HG03460 (cell line): ENCODE measurements around the gene C22orf23.
"Not testable (repeated sequence)": the region's sequence is repeated elsewhere in the genome, so short reads cannot be mapped to it uniquely, and the experiment has no call there.

ENCODE experiments used
- ATAC-seq: cut with Tn5 transposase; IDR thresholded peaks from one replicate; pipeline ENCODE4 v1.9.1; 2021; ENCODE audit not compliant: unreplicated experiment

The C22orf23 gene

DNA sequence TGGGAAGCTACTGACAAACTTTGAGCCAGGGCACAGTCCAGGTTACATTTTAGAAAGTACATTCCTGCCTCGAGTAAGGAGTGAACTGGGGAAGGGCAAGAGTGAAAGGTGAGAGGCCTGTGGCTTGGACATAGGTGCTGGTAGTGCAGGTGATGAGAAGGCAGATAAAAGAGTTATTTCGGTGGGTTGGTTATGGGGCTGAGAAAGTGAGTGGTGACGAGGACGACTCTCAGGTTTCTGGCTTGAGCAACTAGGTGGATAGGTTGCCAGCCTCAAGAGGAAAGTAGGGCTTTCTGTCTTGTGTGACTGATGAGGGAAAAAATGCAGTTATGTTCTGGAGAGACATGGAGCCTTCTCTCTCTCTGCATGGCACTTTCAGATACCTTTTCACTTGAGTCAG lies 3.8 kb upstream of the C22orf23 start:
- ATAC-seq = no peak

DNA sequence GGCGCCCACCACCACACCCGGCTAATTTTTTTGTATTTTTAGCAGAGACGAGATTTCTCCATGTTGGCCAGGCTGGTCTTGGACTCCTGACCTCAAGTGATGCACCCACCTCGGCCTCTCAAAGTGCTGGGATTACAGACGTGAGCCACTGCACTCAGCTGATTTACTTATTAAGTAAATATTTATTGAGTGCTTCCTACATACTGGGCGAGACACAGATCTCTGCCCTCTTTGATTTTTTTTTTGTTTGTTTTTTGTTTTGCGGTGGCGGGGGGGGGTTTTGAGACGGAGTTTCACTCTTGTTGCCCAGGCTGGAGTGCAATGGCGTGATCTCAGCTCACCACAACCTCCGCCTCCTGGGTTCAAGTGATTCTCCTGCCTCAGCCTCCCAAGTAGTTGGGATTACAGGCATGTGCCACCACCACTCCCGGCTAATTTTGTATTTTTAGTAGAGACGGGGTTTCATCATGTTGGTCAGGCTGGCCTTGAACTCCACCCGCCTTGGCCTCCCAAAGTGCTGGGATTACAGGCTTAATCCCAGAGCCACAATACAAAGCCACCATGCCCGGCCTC lies 2.5 kb upstream of the C22orf23 start:
- ATAC-seq = not testable (repeated sequence)

DNA sequence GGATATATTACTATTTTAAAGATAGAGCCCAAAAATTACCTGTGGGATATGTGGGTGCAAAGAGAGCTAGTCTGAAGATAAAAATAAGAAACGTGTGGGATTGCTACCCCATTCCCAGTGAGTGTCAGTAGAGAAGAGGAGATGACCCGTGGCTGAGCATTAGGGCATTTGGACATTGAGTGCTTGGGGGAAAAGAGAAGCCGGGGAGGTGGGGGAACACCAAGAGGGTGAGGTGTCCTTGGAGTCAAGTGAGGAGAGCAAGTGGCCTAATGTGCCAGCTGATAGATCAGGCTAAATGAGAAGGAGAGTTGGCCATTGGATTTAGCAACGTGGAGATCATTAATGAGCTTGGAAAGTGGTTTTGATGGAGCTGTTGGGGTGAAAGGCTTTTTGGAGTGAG lies 1.3 kb upstream of the C22orf23 start:
- ATAC-seq = no peak

DNA sequence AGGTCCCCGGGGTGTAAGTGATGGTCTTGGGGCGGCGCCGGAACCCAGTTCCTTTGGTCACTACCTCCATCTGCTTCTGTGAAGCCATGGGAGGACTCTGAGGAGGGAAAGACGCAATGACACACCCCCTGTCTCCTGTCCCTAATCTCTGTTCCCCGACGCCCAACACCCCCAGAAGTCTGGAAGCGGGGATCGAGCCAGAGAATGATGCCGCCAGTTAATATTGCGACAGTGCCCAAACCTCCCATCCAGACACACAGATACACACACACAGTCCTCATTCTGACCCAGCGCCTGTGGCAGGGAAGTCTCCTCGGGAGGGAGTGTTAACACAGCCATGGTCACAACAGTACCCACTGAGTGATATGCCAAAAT lies 352 bp downstream of the C22orf23 start:
- ATAC-seq = peak; percentile 43

DNA sequence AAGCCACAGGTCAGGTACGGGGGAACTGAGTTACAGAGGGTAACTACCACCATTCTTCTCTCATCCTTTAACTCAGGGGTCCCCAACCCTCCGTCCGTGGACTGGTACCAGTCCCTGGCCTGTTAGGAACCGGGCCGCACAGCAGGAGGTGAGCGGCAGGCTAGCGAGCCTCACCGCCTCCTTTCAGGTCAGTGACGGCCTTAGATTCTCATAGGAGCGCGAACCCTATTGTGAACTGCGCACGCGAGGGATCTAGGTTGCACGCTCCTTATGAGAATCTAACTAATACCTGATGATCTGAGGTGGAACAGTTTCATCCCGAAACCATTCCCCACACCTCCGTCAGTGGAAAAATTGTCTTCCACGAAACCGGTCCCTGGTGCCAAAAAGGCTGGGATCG lies 772 bp downstream of the C22orf23 start:
- ATAC-seq = not testable (repeated sequence)

DNA sequence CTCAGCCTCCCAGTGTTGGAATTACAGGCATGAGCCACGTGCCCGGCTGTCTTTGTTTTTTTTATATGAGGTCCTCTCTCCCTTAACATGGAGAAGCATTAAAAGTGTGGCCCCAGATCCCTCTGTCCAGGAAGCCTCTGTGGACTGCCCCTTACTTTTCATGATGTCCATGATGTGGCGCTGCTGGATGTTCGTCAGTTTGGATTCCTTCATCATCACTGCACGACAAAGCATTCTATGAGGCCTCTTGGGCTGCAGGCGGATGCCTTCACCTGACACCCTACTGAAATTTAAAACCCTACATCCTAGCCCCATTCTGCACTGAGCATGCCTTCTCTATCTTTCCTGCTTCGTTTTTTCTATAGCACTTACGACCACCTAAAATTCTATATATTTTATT lies 2.1 kb downstream of the C22orf23 start:
- no peak for ATAC-seq

DNA sequence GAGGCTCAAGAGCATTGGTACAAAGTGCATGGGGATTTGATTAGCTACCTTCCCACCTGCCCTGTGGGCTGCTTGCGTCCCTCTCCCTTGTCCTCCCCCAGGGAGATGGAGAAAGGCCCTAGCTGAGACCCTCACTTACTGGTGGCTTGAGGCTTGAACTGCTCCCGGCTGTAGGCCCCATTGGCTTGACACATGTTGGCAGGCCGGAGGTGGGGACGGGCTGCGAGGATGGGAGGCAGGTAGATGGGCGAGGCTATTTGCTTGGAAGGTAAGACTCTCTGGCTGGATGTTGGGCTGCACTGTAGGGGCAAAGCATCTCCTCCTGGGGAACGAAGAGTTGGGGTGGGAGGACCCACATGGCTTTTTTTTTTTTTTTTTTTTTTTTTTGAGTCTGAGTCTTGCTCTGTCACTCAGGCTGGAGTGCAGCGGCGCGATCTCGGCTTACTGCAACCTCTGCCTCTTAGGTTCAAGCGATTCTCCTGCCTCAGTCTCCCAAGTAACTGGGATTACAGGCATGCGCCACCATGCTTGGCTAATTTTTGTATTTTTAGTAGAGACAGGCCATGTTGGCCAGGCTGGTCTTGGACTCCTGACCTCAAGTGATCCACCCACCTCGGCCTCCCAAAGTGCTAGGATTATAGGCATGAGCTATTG lies 6.1 kb downstream of the C22orf23 start:
- not testable (repeated sequence) for ATAC-seq

DNA sequence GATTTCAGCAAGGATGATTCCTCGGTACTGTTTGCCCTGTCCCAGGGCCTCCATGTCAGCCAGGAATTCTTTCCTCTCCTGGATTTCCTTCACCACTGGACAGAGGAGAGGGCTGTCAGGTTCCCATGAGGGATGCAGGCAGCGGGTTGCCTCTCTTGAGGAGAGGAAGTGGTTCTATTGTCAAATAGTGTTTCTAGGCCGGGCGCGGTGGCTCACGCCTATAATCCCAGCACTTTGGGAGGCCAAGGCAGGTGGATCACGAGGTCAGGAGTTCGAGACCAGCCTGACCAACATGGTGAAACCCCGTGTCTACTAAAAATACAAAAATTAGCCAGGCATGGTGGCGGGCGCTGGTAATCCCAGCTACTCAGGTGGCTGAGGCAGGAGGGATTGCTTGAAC lies 9.0 kb downstream of the C22orf23 start:
- ATAC-seq = not testable (repeated sequence)

DNA sequence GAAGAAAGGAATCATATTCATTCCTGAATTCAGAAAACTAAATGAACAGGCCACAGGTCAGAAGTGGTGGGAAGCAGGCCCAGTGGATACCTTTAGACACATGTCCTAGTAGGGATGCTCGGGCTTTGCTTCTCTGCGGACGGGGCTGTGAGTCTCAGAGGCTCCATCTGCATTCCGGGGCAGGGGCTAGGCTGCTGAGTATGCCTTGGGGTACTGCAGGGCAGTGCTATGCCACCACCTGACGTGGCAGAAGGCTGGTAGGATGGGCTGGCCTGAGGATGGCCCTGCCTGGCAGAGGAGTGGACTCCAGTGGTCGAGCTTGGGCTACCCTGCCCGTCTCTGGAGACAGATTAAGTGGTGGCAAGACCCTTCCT lies 9.6 kb downstream of the C22orf23 start:
- ATAC-seq = no peak

DNA sequence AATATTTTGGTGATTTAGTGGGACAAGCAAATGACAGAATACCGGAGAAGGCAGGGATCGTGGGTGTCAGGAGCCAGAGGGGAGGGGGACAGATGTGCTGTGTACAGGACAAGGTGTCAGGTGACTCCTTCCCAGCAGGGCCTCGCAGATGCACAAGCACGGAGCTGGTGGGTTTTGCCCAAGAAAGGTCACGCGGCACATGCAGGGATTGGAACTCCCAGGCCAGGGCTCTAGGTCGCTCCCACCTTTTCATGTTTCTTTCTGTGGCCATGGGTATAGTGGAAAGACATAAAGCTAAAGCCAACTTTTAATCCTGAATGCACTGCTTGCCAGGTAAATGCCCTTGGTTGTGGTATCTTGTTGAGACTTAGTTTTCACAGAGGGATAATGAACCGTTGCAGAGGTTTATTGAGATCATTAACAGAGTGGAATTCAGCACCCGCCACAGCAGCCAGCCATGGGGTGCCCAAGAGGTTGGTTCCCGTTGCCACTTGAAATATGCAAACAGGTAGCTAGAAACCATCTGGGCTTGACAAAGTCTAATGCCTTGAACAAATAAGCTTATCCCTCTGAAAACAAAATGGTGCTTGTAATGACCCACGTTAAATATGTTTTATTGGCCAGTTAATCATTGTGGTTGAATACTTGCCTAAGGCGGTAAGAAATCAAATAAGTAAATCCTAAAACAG lies 10.1 kb downstream of the C22orf23 start:
- no peak for ATAC-seq

DNA sequence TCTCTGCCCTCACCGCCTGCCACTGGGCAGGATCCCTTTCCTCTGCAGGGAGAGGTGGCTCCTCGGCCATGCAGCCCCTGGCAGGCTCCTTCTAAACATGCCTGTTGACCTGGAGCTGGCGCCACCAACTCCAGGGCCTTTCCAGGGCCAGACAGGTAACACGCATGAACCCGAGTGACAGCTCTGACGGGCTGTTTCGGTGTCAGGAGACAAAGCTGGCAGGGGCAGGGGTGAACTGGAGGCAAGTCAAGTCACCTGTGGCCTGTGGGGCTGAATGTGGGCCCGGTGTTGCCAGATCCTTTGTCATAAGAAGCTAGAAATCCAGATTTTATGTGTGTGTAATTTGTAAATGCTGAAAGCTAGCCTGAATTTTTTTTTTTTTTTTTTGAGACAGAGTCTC lies 11.3 kb downstream of the C22orf23 start:
- no peak for ATAC-seq

DNA sequence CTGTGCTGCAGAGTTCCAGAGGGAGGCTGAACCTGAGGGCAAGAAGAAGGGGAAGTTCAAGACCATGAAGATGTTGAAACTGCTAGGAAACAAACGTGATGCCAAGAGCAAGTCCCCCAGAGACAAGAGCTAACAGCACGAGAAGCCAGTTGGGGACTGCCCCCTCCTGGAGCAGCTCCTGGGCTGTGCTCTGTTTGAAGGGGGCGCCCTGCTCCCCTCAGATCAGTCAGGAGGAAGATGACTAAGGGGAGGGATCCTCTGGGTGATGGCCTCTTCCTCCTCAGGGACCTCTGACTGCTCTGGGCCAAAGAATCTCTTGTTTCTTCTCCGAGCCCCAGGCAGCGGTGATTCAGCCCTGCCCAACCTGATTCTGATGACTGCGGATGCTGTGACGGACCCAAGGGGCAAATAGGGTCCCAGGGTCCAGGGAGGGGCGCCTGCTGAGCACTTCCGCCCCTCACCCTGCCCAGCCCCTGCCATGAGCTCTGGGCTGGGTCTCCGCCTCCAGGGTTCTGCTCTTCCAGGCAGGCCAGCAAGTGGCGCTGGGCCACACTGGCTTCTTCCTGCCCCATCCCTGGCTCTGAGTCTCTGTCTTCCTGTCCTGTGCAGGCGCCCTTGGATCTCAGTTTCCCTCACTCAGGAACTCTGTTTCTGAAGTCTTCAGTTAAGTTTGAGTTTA lies 12.6 kb downstream of the C22orf23 start:
- ATAC-seq = no peak

DNA sequence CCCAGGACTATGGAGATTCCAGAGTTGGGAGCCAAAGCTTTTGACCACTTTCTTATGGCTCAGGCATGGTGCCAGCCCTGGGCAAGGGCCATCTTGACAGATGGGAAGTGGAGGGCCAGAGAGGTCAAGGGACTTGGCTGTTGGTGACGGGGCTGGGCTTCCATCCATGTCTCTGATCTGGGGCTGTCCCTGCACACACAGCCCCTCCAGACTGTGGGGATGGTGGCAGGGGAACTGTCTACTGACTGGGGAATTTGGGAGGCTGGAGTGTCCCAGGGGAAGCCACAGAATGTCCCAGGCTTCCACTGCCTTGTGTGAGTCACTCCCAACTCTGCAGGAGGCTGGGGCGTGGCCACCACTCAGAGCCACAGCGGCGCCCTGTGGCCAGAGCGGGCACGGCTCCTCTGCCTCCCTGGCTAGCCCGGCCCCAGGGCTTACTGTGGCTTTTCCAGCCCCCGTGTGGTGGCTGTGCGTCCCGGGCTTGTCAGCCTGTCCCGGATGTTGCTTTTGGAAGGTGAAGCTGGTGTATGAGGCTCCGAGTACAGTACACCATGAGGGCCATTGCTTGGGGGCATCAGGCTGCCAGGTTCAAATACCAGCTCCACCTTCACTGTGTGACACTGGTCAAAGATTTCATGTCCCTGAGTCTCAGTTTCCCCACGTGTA lies 19.6 kb downstream of the C22orf23 start:
- no peak for ATAC-seq

DNA sequence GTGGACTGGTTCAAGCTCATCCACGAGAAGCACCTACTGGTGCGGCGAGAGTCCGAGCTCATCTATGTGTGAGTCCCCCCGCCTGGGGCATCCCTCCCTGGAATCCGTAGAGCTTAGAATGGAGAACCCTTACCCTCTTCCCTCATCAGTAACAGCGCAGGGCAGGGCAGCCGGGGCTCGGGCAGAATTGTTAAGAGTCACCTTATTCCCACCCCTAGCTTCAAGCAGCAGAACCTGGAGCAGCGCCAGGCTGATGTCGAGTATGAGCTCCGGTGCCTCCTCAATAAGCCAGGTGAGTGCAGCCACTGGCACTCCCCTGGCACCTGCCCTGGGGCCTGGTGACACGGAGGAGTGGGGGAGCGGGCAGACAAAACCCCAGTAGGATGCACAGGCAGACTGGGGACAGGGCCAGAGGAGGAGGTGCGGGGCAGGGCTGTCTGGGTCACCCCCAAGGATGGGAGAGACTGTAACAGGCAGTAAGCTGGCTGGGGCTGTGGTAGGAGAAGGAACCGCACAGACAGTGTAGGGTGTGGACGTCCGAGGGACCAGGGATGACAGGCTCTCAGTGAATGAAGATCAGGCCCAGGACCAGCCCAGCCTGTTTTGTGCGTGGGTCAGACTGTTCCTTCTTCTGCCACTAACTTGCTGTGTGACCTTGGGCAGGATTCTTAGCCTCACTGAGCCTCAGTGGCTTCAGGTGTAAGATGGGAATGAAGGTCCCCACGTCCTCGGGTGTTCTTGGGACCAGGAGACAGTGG lies 20.4 kb downstream of the C22orf23 start:
- no peak for ATAC-seq

DNA sequence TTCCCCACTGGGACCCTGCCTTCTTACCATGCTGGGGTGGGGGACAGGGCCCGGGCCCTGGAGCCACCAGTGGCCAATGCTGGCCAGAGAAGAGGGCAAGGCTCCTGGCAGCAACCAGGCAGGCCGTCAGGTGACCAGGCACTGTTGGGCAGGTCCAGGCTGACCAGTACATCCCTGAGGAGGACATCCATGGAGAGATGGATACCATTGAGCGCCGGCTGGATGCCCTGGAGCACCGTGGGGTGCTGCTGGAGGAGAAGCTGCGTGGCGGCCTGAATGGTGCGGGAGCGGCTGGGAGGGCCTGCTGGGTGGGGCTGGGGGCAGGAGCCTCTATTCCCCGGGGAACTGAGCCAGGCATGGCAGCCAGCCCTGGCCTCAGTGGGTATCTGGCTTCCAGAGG lies 21.0 kb downstream of the C22orf23 start:
- ATAC-seq = no peak

DNA sequence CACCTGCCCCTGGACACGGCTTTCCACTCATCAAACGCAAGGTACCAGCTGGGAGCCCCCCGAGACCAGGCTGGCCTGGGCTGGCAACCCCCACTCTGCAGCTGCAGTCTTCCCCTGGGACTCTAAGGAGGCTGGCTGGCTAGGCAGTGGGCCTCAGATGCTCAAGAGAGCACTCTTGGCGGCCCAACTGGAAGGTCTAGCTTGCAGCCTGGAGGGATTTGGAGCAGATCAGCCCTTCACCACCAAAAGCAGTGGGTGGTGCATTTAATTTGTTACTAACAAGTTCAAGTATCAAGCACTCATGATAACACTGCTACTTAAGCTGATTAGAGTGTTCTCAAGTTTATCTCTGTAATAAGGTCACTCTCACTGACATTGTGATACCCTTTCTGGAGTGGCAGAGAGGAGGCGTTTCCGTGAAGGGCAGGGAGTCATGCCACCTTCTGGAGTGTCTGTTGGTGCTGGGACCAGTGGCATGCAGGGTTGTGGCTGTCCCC lies 21.5 kb downstream of the C22orf23 start:
- no peak for ATAC-seq

DNA sequence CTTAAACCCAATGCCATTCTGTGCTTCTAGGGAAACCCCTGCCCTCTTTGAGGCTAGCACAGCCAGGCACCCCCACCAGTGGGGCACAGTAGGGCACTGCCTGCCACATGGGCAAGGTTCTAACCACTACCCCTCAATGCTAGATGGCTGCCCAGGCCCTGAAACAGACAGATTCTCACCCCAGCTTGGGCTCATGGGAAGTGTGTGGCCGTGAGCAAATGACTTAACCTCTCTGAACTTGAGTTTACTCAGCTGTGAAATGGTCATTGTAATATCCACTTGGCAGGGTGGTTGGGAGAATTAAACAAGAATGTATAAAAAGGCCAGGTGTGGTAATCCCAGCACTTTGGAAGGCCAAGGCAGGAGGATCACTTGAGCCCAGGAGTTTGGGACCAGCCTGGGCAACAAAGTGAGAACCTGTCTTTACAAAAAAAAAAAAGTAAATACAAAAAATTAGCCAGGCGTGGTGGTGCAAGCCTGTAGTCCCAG lies 22.4 kb downstream of the C22orf23 start:
- ATAC-seq = no peak

DNA sequence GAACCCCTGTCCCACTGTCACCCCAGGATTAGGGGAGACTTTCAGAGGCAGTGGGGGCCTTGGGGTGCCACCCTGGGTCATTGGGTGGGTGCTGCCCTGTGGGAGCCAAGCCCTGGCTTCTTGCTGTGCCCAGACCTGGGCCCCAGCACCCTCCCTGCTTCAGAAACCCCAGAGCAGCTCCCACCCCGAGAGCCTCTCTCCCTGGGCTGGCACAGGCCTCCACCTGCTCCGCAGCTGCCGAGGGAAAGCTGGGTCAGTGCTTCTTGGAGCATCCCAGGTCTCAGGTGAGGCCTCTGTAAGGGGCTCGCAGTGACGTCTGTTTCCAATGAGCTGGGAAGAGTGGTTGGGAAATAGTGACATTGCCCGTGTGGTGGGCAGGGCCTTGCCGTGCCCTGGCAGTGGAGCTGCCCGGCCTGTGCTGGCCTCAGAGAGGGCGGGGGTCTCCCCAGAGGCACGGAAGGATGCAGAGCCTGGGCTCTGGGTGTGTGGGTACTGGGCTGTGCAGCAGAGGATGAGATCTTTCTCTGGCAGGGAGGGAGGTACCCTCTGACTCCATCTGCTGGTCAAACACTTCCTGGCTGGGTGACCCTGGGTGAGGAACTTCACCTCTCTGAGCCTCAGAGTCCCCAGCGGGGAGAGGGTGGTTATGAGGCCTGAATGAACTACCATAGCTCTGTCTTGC lies 23.0 kb downstream of the C22orf23 start:
- no peak for ATAC-seq

DNA sequence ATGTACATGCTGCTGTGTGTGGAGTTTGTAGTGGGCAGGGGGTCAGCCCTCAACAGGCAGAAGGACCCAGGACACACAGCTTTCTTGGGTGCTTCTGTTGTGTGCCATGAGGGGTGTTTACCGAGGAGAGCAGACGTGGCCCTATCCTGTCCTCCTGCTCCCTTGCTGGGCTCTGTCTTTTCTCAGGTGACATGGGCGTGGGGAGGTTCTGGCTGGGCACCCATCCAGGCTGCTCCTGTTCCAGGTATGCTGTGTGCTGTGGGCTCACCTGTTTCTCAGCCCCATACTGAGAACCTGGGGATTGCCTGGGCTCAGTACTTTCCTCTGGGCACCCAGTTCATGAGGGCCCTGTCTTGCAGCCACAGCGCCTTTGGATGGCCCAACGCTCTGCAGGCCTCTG lies 24.0 kb downstream of the C22orf23 start:
- ATAC-seq = no peak

DNA sequence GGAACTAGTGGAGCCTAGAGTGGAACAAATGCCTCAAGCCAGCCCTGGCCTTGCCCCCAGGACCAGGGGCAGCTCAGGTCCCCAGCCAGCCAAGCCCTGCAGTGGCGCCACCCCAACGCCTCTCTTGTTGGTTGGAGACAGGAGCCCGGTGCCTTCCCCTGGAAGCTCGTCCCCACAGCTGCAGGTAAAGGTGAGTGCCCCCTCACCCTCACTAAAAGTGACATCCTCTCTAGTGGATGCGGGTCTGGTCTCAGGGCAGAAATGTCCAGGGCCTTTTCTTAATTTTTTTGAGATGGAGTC lies 25.8 kb downstream of the C22orf23 start:
- ATAC-seq = no peak
